HCT116 (cell line): Measurements from ENCODE around the gene CDC14A. TPM values are rescaled to one million over a fixed set of nuclear protein-coding genes. Genes with fewer than 3 reads are reported as not detected.

Source experiments
- ATAC-seq: fragments of 200-7000 bp; cut with Tn5 transposase; 2 replicates; pipeline ENCODE4 v1.9.1; 2020; ENCODE audit warnings: mild to moderate bottlenecking, moderate library complexity
- BruUV-seq: library from RNA; stranded (reverse); fragments of 400-500 nt; replicated peaks from 2 replicates; lab custom pipeline; 2021; lab: Mats Ljungman, UMichigan
- CTCF ChIA-PET: fragments of 300-600 bp; sonication (Branson Sonifier 250); formaldehyde crosslinking; loops from one replicate; lab custom pipeline; 2021; ENCODE audit warnings: antibody characterized with exemption; lab: Charles Lee
- POLR2A ChIA-PET: fragments of 300-600, 350-600 bp; sonication (Branson Sonifier 250); formaldehyde crosslinking; loops from one replicate; lab custom pipeline; 2021; ENCODE audit warnings: antibody characterized with exemption; lab: Charles Lee
- RAD21 ChIA-PET, 2 experiments: fragments of 300-600 bp; sonication (Branson Sonifier 250); formaldehyde crosslinking; loops; one replicate each; lab custom pipeline; 2023; ENCODE audit warnings: low total read pairs in 2 of 2; ENCODE audit not compliant: uncharacterized antibody in 2 of 2, unreplicated experiment in 2 of 2, low non-redundant PET in 1 of 2; lab: Charles Lee
- DNase-seq: peaks from one replicate; pipeline ENCODE4 v3.0.0-alpha.2; 2010; ENCODE audit warnings: low read depth, low spot score
- H2AFZ ChIP-seq: fragments of 200-600 bp; shearing (Covaris generic), sonication (generic); 2 replicates; pipeline ENCODE4 v1.6.1; 2017; ENCODE audit warnings: low read depth, mixed run types, mixed read lengths, antibody characterized with exemption, low read length; ENCODE audit not compliant: poor library complexity, severe bottlenecking
- H3K27ac ChIP-seq: 2 replicates; pipeline ENCODE4 v1.5.1; 2012; ENCODE audit warnings: low read depth, low read length
- H3K27me3 ChIP-seq: fragments of 200-600 bp; sonication (generic); 2 replicates; pipeline ENCODE4 v1.6.1; 2016; ENCODE audit warnings: mixed run types, low read length, mixed read lengths; ENCODE audit not compliant: insufficient read depth
- H3K36me3 ChIP-seq, 2 experiments: fragments of 200-500 bp in 1 of 2; fragments of 200-600 bp in 1 of 2; sonication (Bioruptor generic) in 1 of 2; sonication (generic) in 1 of 2; 2 replicates each; pipeline versions ENCODE4 v1.5.1 to v1.6.1; 2014 to 2016; ENCODE audit warnings: low read length in 2 of 2, inconsistent platforms in 1 of 2, mixed read lengths in 1 of 2, mixed run types in 1 of 2; ENCODE audit not compliant: insufficient read depth in 2 of 2, control insufficient read depth in 1 of 2
- H3K4me1 ChIP-seq, 2 experiments: fragments of 200-600 bp in 1 of 2; sonication (generic) in 1 of 2; 2 replicates each; pipeline versions ENCODE4 v1.5.1 to v1.6.1; 2012 to 2017; ENCODE audit warnings: low read length in 2 of 2, inconsistent platforms in 1 of 2, mild to moderate bottlenecking in 1 of 2, mixed read lengths in 1 of 2, mixed run types in 1 of 2, moderate library complexity in 1 of 2; ENCODE audit not compliant: insufficient read depth in 2 of 2, control insufficient read depth in 1 of 2
- H3K4me2 ChIP-seq: fragments of 200-600 bp; sonication (generic); 2 replicates; pipeline ENCODE4 v1.6.1; 2017; ENCODE audit warnings: mixed run types, low read length, mixed read lengths
- H3K4me3 ChIP-seq, 2 experiments: fragments of 200-600 bp in 1 of 2; sonication (generic) in 1 of 2; replicated peaks in 1 of 2; 2 replicates each; pipeline ENCODE4 v1.5.1; 2011 to 2016; ENCODE audit warnings: low read length in 2 of 2, control low read depth in 1 of 2, low read depth in 1 of 2, mild to moderate bottlenecking in 1 of 2, mixed read lengths in 1 of 2, mixed run types in 1 of 2
- H3K79me2 ChIP-seq: fragments of 200-600 bp; sonication (generic); 2 replicates; pipeline ENCODE4 v1.6.1; 2017; ENCODE audit warnings: mild to moderate bottlenecking, mixed run types, low read length, moderate library complexity, mixed read lengths; ENCODE audit not compliant: insufficient read depth
- H3K9ac ChIP-seq: fragments of 200-600 bp; sonication (generic); 2 replicates; pipeline ENCODE4 v1.6.1; 2016; ENCODE audit warnings: low read length, mixed read lengths
- H3K9me2 ChIP-seq: fragments of 200-600 bp; sonication (generic), shearing (Covaris generic); 2 replicates; pipeline ENCODE4 v1.6.1; 2017; ENCODE audit warnings: mixed run types, mild to moderate bottlenecking, moderate library complexity; ENCODE audit not compliant: insufficient read depth
- H3K9me3 ChIP-seq, 2 experiments: fragments of 200-500 bp in 1 of 2; fragments of 200-600 bp in 1 of 2; sonication (Bioruptor generic) in 1 of 2; sonication (generic) in 1 of 2; 2 replicates each; pipeline ENCODE4 v1.6.1; 2014 to 2017; ENCODE audit warnings: low read length in 2 of 2, mixed read lengths in 2 of 2, inconsistent platforms in 1 of 2, low read depth in 1 of 2, mild to moderate bottlenecking in 1 of 2, mixed run types in 1 of 2, moderate library complexity in 1 of 2; ENCODE audit not compliant: control insufficient read depth in 1 of 2, insufficient read depth in 1 of 2
- H4K20me1 ChIP-seq: fragments of 200-600 bp; sonication (generic), shearing (Covaris generic); 2 replicates; pipeline ENCODE4 v1.6.1; 2017; ENCODE audit warnings: mixed run types, mild to moderate bottlenecking, moderate library complexity; ENCODE audit not compliant: insufficient read depth
- CBX3 ChIP-seq: IDR thresholded peaks from 2 replicates; pipeline ENCODE4 v1.6.1; 2012; ENCODE audit warnings: low read depth
- CTCF ChIP-seq, 3 experiments: fragments of 200-600 bp in 1 of 3; sonication (generic) in 1 of 3; IDR thresholded peaks in 2 of 3; conservative IDR thresholded peaks in 1 of 3; 2 replicates each; pipeline ENCODE4 v1.5.1; 2012 to 2017; ENCODE audit warnings: low read depth in 2 of 3, low read length in 2 of 3, antibody characterized with exemption in 1 of 3, borderline replicate concordance in 1 of 3, control low read depth in 1 of 3, mild to moderate bottlenecking in 1 of 3, mixed read lengths in 1 of 3, mixed run types in 1 of 3, moderate library complexity in 1 of 3; ENCODE audit not compliant: insufficient read depth in 1 of 3
- EZH2 ChIP-seq: fragments of 200-600 bp; sonication (generic); IDR thresholded peaks from 2 replicates; pipeline ENCODE4 v1.6.1; 2017; ENCODE audit warnings: antibody characterized with exemption, mixed run types
- EZH2phosphoT487 ChIP-seq: fragments of 200-600 bp; IDR thresholded peaks from 2 replicates; pipeline ENCODE4 v1.6.1; 2018; ENCODE audit warnings: antibody characterized with exemption, borderline replicate concordance
- FOSL1 ChIP-seq: IDR thresholded peaks from 2 replicates; pipeline ENCODE4 v1.6.1; 2012; ENCODE audit warnings: low read depth
- JUND ChIP-seq: IDR thresholded peaks from 2 replicates; pipeline ENCODE4 v1.6.1; 2012
- POLR2A ChIP-seq: IDR thresholded peaks from 2 replicates; pipeline ENCODE4 v1.7.0; 2011; ENCODE audit warnings: borderline replicate concordance; ENCODE audit not compliant: insufficient read depth, insufficient read length; ENCODE audit errors: extremely low read depth
- POLR2AphosphoS5 ChIP-seq: IDR thresholded peaks from 2 replicates; pipeline ENCODE4 v1.6.1; 2011; ENCODE audit warnings: mild to moderate bottlenecking, low read depth, low read length, moderate library complexity
- RAD21 ChIP-seq: IDR thresholded peaks from 2 replicates; pipeline ENCODE4 v1.6.1; 2012; ENCODE audit warnings: low read depth, mild to moderate bottlenecking
- SIN3A ChIP-seq: IDR thresholded peaks from 2 replicates; pipeline ENCODE4 v1.6.1; 2012; ENCODE audit warnings: low read depth
- SP1 ChIP-seq: IDR thresholded peaks from 2 replicates; pipeline ENCODE4 v1.6.1; 2012; ENCODE audit warnings: low read depth
- SRF ChIP-seq: IDR thresholded peaks from 2 replicates; pipeline ENCODE4 v1.6.1; 2012; ENCODE audit warnings: low read depth
- TCF7L2 ChIP-seq: IDR thresholded peaks from 2 replicates; pipeline ENCODE4 v1.7.0; 2011; ENCODE audit warnings: borderline replicate concordance, inconsistent platforms; ENCODE audit not compliant: insufficient read depth, insufficient read length; ENCODE audit errors: extremely low read depth
- ZNF274 ChIP-seq: fragments of 200-500 bp; sonication (Bioruptor generic); IDR thresholded peaks from 2 replicates; pipeline ENCODE4 v1.6.1; 2014; ENCODE audit warnings: mild to moderate bottlenecking, low read depth, low read length, inconsistent platforms
- intact Hi-C: fragments of 100-400 bp; cut with micrococcal nuclease; formaldehyde crosslinking; loops from 2 replicates; pipeline ENCODE4 v1.10.0; 2022
- total RNA-seq: library from RNA; stranded (reverse); gene quantifications from one replicate; pipeline ENCODE4 v1.2.1, GENCODE V29; 2021; ENCODE audit not compliant: unreplicated experiment
- TF ChIP-seq, protein P1 (sequence below): IDR thresholded peaks from 2 replicates; pipeline ENCODE4 v1.6.1; 2011; ENCODE audit warnings: mild to moderate bottlenecking, low read length, moderate library complexity; ENCODE audit not compliant: insufficient replicate concordance; ENCODE audit errors: extremely low read depth

The CDC14A gene
- total RNA-seq, 1 experiment from 2014 or later, result 5.1 TPM

GRCh38 chr1:100438375-100438774 is 86.1 kb downstream of the CDC14A start:
- POLR2A ChIA-PET, result no interaction called here
- no peaks in the 10 kb centered on the region for H3K9me3 ChIP-seq
- no peaks in the 10 kb centered on the region for H3K4me1 ChIP-seq
- TF ChIP-seq POLR2AphosphoS5, result no peak
- no peak for TF ChIP-seq CBX3
- TF ChIP-seq POLR2A, result no peak
- TF ChIP-seq, protein P1, sequence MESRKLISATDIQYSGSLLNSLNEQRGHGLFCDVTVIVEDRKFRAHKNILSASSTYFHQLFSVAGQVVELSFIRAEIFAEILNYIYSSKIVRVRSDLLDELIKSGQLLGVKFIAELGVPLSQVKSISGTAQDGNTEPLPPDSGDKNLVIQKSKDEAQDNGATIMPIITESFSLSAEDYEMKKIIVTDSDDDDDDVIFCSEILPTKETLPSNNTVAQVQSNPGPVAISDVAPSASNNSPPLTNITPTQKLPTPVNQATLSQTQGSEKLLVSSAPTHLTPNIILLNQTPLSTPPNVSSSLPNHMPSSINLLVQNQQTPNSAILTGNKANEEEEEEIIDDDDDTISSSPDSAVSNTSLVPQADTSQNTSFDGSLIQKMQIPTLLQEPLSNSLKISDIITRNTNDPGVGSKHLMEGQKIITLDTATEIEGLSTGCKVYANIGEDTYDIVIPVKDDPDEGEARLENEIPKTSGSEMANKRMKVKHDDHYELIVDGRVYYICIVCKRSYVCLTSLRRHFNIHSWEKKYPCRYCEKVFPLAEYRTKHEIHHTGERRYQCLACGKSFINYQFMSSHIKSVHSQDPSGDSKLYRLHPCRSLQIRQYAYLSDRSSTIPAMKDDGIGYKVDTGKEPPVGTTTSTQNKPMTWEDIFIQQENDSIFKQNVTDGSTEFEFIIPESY, result no peak
- TF ChIP-seq JUND, result no peak
- TF ChIP-seq RAD21, result no peak
- TF ChIP-seq ZNF274, result no peak
- no peak for TF ChIP-seq SIN3A
- no peak for TF ChIP-seq TCF7L2
- no peak overlapping the region for H2AFZ ChIP-seq
- H3K4me3 ChIP-seq, result no peak overlapping the region
- no peaks in the 10 kb centered on the region for H3K36me3 ChIP-seq
- no peak for ATAC-seq
- RAD21 ChIA-PET, result no interaction called here
- H3K27me3 ChIP-seq, result no peaks in the 10 kb centered on the region
- no peak for DNase-seq
- H4K20me1 ChIP-seq, result no peaks in the 10 kb centered on the region
- H3K9ac ChIP-seq, result no peak overlapping the region
- H3K9me2 ChIP-seq, result no peaks in the 10 kb centered on the region
- CTCF ChIA-PET, result no interaction called here
- no peak overlapping the region for H3K27ac ChIP-seq
- intact Hi-C loops, result no loop called here
- no peak overlapping the region for H3K4me2 ChIP-seq
- no TSS peak for BruUV-seq
- H3K79me2 ChIP-seq, result no peaks in the 10 kb centered on the region

DNA sequence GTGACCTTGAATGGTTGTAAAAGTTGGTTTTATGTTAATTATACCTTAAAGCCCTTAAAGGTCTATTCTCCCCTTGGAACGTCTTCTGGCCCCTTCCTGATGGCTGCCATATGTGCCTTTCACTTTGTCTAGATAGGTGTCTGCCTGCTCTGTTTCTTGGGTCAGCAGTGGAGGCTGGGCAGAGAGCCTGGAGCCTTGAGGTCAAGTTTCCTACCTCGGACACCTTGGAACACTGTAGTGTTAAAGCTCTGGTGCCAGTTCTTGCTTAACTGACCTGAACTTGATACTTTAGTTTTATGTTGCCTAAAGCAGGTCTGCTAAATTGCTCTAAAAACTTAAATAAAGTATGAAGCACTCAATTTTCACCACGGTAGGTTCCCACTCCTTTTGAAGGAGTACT is 86.5 kb downstream of the CDC14A start:
- Histone ChIP-seq H3K4me1 (no peaks in the 10 kb centered on the region), H2AFZ (no peak overlapping the region), H3K4me3 (no peak overlapping the region), H3K4me2 (no peak overlapping the region), H3K79me2 (no peaks in the 10 kb centered on the region), H4K20me1 (no peaks in the 10 kb centered on the region), H3K9ac (no peak overlapping the region), H3K27me3 (no peaks in the 10 kb centered on the region)
- DNase-seq, result no peak
- BruUV-seq, result no TSS peak
- POLR2A ChIA-PET, result no interaction called here
- CTCF ChIA-PET, result interaction anchor here (2.3 kb wide), 1 partner anchor 17 kb away, joined by 5 read pairs; no protein-coding TSS in a partner anchor
- TF ChIP-seq SRF (no peak), FOSL1 (no peak), SP1 (no peak), TCF7L2 (no peak), EZH2phosphoT487 (no peak), CBX3 (no peak), CTCF (IDR thresholded peaks at IDR 0.05 in 2 of 3, conservative IDR thresholded peaks at IDR 0.05 in 1 of 3; ENCODE audit: borderline replicate concordance in 1 of 3, insufficient read depth in 1 of 3, low read depth in 2 of 3, low read length in 2 of 3) (no peak), EZH2 (no peak)
- TF ChIP-seq, protein P1, result no peak
- TF ChIP-seq, all 23 proteins: peak for 0
- intact Hi-C loops, result no loop called here
- H3K9me3 ChIP-seq, result no peaks in the 10 kb centered on the region
- H3K9me2 ChIP-seq, result no peaks in the 10 kb centered on the region
- no peaks in the 10 kb centered on the region for H3K36me3 ChIP-seq
- no peak overlapping the region for H3K27ac ChIP-seq
- ATAC-seq, result no peak
- RAD21 ChIA-PET, result no interaction called here
